ENCODE data around the gene RBCK1.

Gene RBCK1

DNA sequence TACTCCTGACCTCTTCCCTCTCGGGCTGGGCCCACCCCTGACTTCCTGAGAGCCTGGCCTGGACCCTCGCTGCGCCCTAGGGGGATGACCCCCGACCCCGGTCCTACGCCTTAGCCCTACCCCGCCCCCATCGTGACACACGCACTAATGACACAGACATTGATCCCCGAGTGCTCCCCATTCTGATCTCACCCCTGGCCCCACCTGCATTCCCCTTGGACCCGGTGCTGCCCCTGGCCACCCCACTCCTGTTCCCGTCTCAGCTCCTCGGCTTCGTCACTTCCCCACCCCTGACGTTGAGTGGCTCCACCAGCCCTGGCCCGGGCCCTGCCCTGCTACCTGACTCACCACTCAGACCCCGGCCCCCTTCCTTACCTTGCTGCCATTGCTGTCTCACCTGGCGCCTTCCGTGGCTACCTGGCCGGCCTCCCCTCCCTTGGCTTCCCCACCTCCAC, 12.1 kb downstream of the RBCK1 start:
- DNase-seq = no peak

GRCh38 chr20:420721-421574, 12.8 kb downstream of the RBCK1 start:
- DNase-seq = no peak

DNA sequence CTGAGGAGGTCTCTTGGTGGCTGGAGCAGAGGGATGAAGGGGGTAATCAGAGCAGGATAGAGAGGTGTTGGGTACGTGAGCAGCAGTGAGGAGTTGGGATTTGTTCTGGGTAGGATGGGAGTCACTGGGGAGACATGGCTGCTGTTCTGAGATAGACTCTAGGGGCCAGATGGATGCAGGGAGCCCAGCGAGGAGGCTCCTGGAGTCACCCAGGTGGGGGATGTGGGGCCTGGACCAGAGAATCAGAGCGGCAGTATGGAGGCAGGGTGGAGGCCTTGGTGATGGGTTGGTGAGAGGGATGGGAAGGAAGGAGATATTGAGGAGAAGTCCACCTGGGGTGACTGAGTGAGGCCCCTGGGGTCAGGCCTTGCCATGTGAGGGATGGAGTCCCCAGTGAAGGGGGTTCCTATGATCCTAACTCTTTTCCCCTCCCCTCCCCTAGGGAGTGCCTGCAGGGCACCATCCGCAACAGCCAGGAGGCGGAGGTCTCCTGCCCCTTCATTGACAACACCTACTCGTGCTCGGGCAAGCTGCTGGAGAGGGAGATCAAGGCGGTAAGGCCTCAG, 13.7 kb downstream of the RBCK1 start:
- DNase-seq = no peak

- DNase-seq = no peak
These were observed 18.5 kb downstream of the RBCK1 start for GRCh38 chr20:426566-426965.

DNA sequence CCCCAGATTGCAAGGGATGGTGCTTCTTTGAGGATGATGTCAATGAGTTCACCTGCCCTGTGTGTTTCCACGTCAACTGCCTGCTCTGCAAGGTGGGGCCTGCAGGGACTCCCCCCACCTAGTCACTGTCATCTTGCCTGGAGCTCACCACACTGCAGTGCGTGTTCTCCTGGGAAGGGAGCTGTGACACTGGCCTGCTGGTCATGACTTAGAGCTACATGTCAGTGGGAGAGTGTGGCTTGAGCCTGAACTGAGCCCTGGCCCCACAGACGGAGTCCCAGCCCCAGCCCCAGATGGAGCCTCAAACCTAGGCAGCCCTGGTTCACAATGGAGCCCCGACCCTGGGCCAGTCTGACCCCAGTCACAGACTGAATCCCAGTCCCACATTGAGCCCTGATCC, 19.3 kb downstream of the RBCK1 start:
- DNase-seq = no peak

DNA sequence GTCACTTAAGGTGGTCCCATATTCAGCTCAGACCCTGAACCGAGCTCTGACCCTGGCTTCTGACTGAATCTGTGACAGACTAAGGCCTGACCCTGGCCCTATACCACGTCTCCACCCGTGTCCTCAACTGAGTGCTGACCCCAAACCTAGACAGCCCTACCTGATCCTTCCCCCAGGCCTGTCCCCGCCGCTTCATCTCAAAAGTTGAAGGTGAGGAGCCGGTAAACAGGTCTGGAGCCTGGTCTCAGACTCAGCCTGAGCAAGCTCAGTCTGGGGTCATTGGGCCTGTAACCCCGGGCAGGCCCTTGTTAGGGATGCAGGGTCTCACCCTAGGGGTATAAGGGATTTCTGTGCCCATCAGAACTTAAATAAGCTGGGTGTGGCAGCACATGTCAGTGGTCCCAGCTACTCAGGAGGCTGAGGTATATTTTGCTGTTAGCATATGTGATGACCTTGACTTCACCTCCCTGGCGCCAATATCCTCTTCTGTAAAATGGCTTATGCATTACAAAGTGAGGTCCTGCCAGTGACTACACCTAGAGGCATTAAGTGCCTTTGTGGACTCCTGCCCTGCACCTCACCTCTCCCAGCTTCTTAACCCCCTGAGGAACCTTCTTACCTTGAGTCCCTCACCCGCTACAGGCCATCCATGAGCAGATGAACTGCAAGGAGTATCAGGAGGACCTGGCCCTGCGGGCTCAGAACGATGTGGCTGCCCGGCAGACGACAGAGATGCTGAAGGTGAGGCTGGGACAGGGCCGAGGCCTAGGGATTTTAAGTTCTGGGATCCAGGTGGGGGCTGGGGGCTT, 20.0 kb downstream of the RBCK1 start:
- no peak for DNase-seq

DNA sequence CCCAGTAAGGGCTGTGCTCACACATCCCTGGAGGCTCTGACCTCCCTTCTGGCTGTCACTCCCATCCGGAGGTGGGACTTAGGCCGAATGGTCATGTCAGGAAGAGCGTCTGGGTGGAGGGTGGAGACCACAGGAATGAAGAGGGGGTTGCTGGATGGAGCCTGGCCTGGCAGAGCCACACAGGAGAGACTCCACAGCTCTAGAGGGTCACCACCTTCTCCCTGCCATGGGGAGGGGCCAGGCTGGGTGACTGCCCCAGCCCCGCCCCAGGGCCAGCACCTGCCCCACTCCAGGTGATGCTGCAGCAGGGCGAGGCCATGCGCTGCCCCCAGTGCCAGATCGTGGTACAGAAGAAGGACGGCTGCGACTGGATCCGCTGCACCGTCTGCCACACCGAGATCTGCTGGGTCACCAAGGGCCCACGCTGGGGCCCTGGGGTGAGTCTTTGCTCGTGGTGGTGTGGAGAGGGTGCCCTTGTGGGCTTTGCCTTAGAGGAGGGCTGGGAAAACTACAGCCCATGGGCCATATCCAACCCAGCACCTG, 20.6 kb downstream of the RBCK1 start:
- DNase-seq = no peak

DNA sequence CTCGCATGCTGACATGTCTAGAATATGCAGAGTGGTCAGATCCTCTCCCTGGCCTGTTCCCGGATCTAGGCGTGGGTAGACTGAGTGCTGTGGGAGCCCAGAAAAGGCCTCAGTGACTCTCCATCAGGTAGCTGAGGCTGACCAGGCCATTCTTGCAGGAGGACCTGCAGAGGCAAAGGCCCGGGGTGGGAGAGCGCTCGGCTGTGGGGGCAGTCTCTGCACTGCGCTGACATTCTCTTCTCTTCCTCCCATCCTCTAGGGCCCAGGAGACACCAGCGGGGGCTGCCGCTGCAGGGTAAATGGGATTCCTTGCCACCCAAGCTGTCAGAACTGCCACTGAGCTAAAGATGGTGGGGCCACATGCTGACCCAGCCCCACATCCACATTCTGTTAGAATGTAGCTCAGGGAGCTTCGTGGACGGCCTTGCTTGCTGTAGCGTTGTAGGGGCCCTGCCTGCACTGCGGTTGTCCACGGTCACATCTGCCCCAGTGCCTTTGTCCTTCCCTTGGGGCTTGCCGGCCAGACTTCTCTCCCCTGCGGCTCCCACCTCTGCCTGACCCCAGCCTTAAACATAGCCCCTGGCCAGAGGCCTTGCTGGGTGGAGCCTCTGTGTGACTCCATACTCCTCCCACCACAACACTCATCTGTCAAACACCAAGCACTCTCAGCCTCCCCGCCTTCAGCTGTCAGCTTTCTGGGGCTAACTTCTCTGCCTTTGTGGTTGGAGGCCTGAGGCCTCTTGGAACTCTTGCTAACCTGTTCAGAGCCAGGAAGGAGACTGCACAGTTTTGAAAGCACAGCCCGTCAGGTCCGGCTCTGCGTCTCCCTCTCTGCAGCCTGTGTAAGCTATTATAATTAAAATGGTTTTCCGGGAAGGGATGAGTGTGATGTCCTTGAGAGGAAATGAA, 22.2 kb downstream of the RBCK1 start:
- DNase-seq = no peak

GRCh38 chr20:431012-431904, 23.2 kb downstream of the RBCK1 start:
- DNase-seq = peak in 1 of 2 experiments; percentile 36

DNA sequence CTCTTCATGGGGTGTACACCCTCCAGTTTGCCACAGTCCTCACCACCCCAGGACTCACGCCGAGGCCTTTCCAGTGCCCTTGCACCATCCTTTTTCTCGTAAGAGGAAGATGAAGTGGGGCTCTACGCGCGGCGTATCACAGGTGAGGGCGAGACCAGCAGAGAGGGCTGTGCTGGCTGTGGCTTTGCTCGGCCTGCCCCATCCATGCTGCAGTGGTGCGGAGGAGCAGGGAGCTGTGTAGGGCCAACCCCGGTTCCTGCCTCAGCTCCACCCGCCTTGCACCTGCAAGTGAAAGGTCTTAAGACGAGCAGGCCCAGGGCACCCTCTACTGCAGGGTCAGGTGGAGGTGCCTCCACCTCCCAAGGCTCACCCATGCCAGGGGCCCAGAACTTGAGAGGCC, 24.1 kb downstream of the RBCK1 start:
- no peak for DNase-seq

DNA sequence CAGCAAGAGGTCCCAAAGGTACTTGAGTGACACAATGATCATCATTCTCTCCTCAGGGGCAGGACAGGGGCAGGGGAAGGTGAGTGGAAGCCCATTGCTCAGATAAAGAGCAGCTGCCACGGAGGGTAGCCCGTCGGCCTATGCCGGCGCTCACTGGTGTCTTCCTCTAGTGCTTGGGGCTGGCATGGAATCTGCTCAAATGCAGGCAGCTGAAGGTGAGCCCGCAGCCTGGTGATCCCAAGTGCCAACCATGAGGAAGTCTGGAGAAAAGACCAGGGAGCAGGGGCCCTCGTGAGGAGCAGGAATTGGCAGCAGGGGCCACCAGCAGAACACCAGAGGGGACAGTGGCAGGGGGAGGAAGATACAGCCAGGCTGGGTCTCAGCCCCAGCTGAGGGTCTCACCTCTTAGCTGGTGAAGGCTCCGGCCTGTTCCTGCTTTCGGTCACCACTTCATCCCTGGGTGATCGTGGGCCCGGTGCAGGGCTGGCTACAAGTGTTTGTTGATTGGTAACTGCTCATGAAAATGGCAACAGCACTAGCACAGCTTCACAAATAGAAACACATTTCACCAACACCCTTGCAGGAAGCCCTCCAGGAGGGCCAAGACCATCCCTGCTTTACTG, 24.7 kb downstream of the RBCK1 start:
- DNase-seq = no peak

GRCh38 chr20:433300-433975, 25.3 kb downstream of the RBCK1 start:
- peak; percentile 63 to 72 for DNase-seq

- no peak for DNase-seq
These were observed 26.1 kb downstream of the RBCK1 start for GRCh38 chr20:434221-434620.

GRCh38 chr20:434661-435419, 26.7 kb downstream of the RBCK1 start:
- DNase-seq = no peak

GRCh38 chr20:435558-435957, 27.5 kb downstream of the RBCK1 start:
- no peak for DNase-seq

- no peak for DNase-seq
These were observed 28.4 kb downstream of the RBCK1 start for GRCh38 chr20:436476-436875.

- DNase-seq = no peak
These were observed 29.8 kb downstream of the RBCK1 start for GRCh38 chr20:437787-438486.

All from activated CD4-positive, alpha-beta T cell treated with anti-CD3 and anti-CD28 coated beads, Interleukin-2, amount 50 U/mL, for 4 hours (primary cell).